ENCODE measurements around the gene NOS1AP.

DNA sequence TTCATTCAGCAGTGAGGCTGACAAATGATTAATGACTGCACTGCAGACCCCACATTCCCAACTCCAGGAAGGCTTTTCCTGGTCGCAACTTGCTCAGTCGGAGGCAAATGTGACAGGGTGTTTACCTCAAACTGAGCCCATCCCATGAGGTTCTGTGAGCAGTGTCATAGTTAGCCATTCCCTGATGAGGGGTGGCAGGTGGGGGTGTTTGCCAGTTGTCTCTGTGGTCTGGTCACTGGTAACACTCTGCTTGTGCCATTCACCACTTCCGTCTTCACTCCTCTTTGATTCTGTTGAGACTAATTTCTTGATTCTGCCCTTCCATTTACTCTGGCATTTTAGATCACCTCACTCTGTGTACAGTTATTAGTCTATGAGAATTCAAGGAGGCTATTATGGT, 73.5 kb downstream of the NOS1AP start:
- TF ChIP-seq EZH2 (IDR thresholded peaks at IDR 0.05): no peak
- TF ChIP-seq, protein P1, sequence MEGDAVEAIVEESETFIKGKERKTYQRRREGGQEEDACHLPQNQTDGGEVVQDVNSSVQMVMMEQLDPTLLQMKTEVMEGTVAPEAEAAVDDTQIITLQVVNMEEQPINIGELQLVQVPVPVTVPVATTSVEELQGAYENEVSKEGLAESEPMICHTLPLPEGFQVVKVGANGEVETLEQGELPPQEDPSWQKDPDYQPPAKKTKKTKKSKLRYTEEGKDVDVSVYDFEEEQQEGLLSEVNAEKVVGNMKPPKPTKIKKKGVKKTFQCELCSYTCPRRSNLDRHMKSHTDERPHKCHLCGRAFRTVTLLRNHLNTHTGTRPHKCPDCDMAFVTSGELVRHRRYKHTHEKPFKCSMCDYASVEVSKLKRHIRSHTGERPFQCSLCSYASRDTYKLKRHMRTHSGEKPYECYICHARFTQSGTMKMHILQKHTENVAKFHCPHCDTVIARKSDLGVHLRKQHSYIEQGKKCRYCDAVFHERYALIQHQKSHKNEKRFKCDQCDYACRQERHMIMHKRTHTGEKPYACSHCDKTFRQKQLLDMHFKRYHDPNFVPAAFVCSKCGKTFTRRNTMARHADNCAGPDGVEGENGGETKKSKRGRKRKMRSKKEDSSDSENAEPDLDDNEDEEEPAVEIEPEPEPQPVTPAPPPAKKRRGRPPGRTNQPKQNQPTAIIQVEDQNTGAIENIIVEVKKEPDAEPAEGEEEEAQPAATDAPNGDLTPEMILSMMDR (IDR thresholded peaks at IDR 0.05 in 2 of 3, conservative IDR thresholded peaks at IDR 0.05 in 1 of 3; ENCODE audit: borderline replicate concordance in 1 of 3, insufficient read depth in 1 of 3, low read depth in 2 of 3, low read length in 2 of 3): no peak
- TF ChIP-seq, protein P2, sequence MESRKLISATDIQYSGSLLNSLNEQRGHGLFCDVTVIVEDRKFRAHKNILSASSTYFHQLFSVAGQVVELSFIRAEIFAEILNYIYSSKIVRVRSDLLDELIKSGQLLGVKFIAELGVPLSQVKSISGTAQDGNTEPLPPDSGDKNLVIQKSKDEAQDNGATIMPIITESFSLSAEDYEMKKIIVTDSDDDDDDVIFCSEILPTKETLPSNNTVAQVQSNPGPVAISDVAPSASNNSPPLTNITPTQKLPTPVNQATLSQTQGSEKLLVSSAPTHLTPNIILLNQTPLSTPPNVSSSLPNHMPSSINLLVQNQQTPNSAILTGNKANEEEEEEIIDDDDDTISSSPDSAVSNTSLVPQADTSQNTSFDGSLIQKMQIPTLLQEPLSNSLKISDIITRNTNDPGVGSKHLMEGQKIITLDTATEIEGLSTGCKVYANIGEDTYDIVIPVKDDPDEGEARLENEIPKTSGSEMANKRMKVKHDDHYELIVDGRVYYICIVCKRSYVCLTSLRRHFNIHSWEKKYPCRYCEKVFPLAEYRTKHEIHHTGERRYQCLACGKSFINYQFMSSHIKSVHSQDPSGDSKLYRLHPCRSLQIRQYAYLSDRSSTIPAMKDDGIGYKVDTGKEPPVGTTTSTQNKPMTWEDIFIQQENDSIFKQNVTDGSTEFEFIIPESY (IDR thresholded peaks at IDR 0.05; ENCODE audit: extremely low read depth, insufficient replicate concordance, low read length): no peak
- no peak for TF ChIP-seq EZH2phosphoT487 (IDR thresholded peaks at IDR 0.05; ENCODE audit: borderline replicate concordance)
- no peak for TF ChIP-seq POLR2AphosphoS5 (IDR thresholded peaks at IDR 0.05; ENCODE audit: low read depth, low read length)
- TF ChIP-seq RAD21 (IDR thresholded peaks at IDR 0.05; ENCODE audit: low read depth): no peak
- TF ChIP-seq JUND (IDR thresholded peaks at IDR 0.05): no peak
